ENCODE results near the gene OR6T1. TPM values are rescaled to one million over a fixed set of nuclear protein-coding genes. Genes with fewer than 3 reads are reported as not detected.

Gene OR6T1
- total RNA-seq (not detected in 2 replicates), polyA plus RNA-seq (not detected in 2 replicates)

GRCh38 chr11:123943738-123944137 is at the start of gene OR6T1:
TSS of gene OR6T1 (minus strand) at chr11:123943838. CDS start at chr11:123943838, 0 bp downstream.
- no peak within 1 kb of the TSS for H3K27ac ChIP-seq
- no peaks in the 10 kb centered on the region for H3K36me3 ChIP-seq
- H3K4me1 ChIP-seq (ENCODE audit: low read depth): peaks cover 6% of the 10 kb centered on the region
- no peak for TF ChIP-seq CTCF (IDR thresholded peaks at IDR 0.05; ENCODE audit: low read depth, low read length)
- no peaks in the 10 kb centered on the region for H3K27me3 ChIP-seq
- no peaks in the 10 kb centered on the region for H3K9me3 ChIP-seq (ENCODE audit: low read depth)
- H3K4me3 ChIP-seq: no peak within 1 kb of the TSS
- DNase-seq (ENCODE audit: low read depth in 1 of 2, low spot score in 1 of 2): no peak

GRCh38 chr11:123979311-123979710 is 35.7 kb upstream of the OR6T1 start:
- H3K27me3 ChIP-seq: no peaks in the 10 kb centered on the region
- H3K4me1 ChIP-seq (ENCODE audit: low read depth): no peaks in the 10 kb centered on the region
- no peak for TF ChIP-seq CTCF (IDR thresholded peaks at IDR 0.05; ENCODE audit: low read depth, low read length)

GRCh38 chr11:123977731-123978347 is 34.2 kb upstream of the OR6T1 start, which contains the start of gene OR10S1:
TSS of gene OR10S1 (minus strand) at chr11:123977781. CDS start at chr11:123977664, 117 bp downstream.
- Histone ChIP-seq H3K27ac (no peak within 1 kb of the TSS), H3K4me3 (no peak within 1 kb of the TSS), H3K9me3 (ENCODE audit: low read depth) (no peaks in the 10 kb centered on the region), H3K36me3 (no peaks in the 10 kb centered on the region), H3K27me3 (no peaks in the 10 kb centered on the region), H3K4me1 (ENCODE audit: low read depth) (no peaks in the 10 kb centered on the region)
- peak in 1 of 2 donors; percentile 6 for DNase-seq (ENCODE audit: low read depth in 1 of 2, low spot score in 1 of 2)
- TF ChIP-seq CTCF (IDR thresholded peaks at IDR 0.05; ENCODE audit: low read depth, low read length): no peak

More at GRCh38 chr11:123979311-123979710, 35.7 kb upstream of the OR6T1 start:
- DNase-seq (ENCODE audit: low read depth in 1 of 2, low spot score in 1 of 2): no peak
- H3K9me3 ChIP-seq (ENCODE audit: low read depth): no peaks in the 10 kb centered on the region
- H3K36me3 ChIP-seq: no peaks in the 10 kb centered on the region
- H3K4me3 ChIP-seq: no peak overlapping the region
- no peak overlapping the region for H3K27ac ChIP-seq

- Histone ChIP-seq H3K36me3 (no peaks in the 10 kb centered on the region), H3K9me3 (ENCODE audit: low read depth) (no peaks in the 10 kb centered on the region), H3K4me1 (ENCODE audit: low read depth) (no peaks in the 10 kb centered on the region), H3K4me3 (no peak overlapping the region), H3K27ac (no peak overlapping the region), H3K27me3 (no peaks in the 10 kb centered on the region)
- no peak for TF ChIP-seq CTCF (IDR thresholded peaks at IDR 0.05; ENCODE audit: low read depth, low read length)
- no peak for DNase-seq (ENCODE audit: low read depth in 1 of 2, low spot score in 1 of 2)
Observed at GRCh38 chr11:123976770-123977560, 33.3 kb upstream of the OR6T1 start.

- Histone ChIP-seq H3K4me3 (no peak overlapping the region), H3K27me3 (no peaks in the 10 kb centered on the region), H3K36me3 (no peaks in the 10 kb centered on the region), H3K4me1 (ENCODE audit: low read depth) (no peaks in the 10 kb centered on the region), H3K27ac (no peak overlapping the region), H3K9me3 (ENCODE audit: low read depth) (no peaks in the 10 kb centered on the region)
- peak in 1 of 2 donors; percentile 78 for DNase-seq (ENCODE audit: low read depth in 1 of 2, low spot score in 1 of 2)
- no peak for TF ChIP-seq CTCF (IDR thresholded peaks at IDR 0.05; ENCODE audit: low read depth, low read length)
Observed at GRCh38 chr11:123973816-123974215, 30.2 kb upstream of the OR6T1 start.
